NCI-H1105 (cell line): ENCODE measurements around the gene ARHGEF38.
"Not testable (repeated sequence)": the region's sequence is repeated elsewhere in the genome, so short reads cannot be mapped to it uniquely, and the experiment has no call there.

Source experiments
- DNase-seq: peaks from one replicate; lab custom pipeline; 2025; lab: John Stamatoyannopoulos, UW

Gene ARHGEF38

DNA sequence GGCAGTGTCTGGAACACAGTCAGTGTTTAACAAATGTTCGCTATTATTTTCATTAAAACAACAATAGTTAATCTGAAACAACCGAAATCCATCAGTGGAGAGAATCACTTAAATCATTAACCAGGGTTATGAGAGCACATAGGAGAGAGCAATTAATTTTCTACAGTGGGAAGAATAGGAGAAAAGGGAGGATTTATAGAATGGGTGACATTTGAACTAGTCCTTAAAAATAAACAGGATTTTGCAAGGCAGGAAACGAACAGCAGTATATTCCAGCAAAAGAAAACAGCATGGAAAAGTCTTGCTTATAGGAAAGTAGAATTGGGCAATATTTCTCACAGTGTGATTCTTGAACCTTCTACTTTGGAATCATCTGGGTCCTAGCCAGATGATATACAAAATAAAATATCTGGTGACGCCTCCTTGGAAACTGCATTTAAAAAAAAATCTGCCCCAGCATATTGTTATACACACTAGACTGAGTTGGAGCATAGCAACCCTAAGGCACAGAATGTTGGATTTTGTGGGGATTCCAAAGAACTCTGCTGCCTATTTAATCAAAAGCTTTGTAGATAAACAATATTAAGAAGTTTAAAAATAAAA is 100.0 kb downstream of the ARHGEF38 start:
- no peak for DNase-seq

DNA sequence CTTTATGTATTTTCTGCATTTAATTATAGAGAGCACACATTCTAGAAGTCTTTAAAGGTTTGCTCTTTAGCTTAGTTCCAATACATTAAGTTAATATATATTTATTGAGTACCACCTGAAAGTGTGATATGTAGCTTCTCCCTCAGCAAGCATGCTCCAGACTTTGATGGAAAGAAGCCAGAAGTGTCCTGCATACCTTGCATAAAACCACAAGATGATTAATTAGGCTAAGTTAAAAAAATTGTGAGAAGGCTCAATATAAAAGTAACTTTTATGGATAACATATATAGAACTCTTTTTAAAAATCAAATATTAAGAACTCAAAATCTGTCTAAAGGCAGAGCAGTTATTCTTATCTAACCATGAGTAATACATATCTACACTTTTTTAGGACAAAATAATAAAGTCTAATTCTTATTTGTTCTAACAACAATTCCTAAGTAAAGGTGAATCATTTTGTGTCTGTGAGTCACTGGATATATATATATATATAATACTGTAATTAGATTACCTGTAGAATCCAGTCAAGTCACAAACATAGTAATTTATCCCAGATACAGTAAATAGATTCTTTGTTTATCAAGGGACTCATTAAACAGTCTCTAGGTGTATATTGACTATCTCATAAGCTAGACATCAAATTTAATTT is 104.8 kb downstream of the ARHGEF38 start:
- no peak for DNase-seq

DNA sequence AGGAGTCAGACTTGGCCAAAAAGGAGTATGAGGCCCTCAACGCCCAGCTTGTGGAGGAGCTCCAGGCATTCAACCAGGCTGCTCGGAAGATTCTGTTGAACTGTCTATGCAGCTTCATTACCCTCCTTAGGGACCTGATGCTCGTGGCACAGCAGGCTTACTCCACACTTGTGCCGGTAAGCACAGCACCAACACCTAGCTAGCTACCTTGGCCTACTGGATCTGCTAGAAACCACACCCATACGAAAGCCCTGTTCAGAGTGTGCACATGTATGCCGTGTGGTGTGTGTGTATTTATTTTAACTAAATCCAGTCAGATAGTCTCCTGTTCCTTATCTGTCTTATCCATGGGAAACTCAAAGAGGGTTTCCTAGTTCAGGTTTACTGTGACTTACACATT is 106.8 kb downstream of the ARHGEF38 start:
- no peak for DNase-seq

DNA sequence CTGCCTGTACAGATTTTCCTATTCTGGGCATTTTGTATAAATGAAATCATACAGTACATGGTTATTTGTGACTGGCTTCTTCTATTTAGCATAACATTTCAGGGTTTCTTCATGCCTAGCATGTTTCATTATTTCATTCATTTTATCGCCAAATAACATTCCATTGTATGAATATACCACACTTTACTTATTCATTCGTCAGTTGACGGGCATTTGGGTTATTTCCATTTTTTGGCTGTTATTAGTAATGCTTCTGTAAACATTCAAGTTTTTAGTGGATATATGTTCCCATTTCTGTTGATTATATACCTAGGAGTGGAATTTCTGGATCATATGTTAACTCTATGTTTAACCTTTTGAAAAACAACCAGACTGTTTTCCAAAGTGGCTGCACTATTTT is 108.6 kb downstream of the ARHGEF38 start:
- DNase-seq = no peak

DNA sequence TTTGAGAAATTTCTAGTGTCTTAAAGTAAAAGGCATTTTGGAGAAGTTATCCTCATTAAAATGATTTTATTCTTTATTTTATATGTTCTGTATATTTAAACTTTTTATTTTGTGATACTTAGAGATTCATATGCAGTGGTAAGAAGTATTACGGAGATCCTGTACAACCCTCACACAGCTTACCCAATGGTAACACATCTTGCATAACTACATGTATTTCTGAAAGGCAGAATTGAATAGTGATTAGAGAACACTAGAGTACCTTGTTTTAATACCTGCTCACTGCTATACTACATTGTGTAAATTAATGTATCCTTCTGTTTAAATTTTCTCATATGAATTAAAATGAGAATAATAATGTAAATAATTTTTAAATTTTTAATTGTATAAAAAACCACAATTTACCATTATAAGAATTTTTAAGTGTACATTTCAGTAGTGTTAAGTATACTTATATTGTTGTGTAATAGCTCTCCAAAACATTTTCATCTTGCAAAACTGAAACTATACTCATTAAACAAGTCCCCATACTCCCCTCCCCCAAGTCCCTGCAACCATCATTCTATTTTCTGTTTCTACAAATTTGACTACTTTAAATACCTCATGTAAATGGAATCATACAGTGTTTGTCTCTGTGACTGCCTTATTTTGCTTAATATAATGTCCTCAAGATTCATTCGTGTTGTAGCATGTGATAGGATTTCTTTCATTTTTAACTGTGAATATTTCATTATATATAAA is 110.7 kb downstream of the ARHGEF38 start:
- no peak for DNase-seq

DNA sequence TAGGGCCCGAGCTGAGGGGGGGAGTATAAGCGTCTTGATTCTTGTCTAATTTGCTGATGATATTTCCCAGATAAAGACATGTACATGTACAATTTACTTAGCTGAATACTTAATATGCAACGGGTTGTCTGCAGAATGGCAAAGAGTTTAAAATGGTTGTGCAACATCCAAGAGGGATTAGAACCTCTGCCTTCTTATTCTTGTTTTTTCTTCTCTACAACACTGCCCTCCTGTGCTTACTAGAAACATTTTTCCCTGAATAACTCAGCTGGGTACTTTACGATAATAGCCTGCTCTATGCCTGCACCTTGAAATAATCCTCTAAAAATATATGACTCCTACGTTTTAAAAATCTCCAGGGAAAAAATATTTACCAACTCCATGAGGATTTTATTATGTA is 114.3 kb downstream of the ARHGEF38 start:
- no peak for DNase-seq

DNA sequence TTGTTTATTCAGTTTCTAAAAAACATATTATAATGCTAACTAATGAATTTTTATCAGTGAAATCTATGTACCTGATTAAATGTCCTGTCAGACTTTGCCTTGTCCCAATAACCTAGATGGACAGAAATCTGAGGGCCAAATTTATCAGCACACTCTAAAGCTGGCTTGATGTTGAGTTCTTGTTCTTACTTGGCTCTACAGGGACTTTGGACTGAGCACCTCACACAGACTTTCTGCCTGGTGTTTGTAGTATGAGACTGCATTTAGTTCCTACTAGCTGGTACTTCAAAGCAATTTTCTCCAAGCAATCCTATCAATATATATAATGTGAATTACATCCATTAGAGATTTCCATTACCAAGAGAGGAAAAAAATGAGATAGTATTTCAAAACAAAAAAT is 118.3 kb downstream of the ARHGEF38 start:
- no peak for DNase-seq

DNA sequence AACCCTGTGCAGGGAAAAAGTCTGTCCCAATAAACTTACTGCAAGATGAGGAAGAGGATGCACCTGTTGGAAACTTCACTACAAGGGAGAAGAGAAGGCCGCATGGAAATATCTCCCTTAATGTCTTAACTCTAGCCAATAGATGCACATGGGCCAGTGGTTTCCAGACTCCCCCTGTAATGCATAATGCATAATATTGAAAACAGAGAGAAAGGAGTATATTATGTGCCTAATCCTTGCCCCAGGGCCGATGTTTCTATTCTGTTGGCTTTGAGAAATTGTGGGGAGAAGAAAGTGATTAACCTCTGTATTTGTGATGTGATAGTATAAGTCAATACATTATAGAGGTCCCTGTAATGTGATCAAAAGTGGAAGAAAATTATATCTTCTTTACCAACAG is 118.9 kb downstream of the ARHGEF38 start:
- DNase-seq = no peak

DNA sequence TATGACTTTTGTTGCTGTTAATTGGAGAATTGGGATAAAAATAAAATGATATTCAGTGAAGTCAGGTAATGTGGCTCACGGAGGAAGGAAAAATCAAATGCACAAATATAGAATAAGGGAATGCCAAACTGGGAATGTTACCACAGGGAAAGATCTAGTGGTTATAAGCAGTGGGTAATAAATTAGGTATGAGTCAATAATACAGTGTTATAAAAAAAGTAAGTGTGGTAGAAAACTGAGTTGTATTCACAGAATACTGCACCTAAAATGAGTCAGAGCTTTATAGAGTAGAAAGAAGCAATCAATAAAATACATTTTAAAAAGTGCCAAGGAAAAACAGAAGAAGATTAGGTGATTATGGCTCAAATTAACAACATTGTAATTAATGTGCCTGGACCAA is 121.6 kb downstream of the ARHGEF38 start:
- no peak for DNase-seq

DNA sequence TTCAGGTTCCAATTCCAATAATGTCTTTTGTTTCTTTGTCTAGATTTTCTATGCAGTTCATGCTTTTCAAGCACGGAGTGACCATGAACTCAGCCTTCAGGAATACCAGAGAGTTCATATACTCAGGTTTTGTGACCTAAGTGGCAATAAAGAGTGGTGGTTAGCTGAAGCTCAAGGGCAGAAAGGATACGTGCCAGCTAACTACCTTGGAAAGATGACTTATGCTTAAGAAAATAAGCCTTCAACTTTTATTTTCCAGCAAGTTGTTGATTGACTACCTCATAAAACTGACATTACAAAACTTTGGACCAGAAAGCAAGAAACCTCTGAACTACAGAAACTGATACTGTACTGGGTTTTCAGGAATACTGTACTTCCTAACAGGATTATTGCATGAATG is 125.3 kb downstream of the ARHGEF38 start:
- DNase-seq = no peak

DNA sequence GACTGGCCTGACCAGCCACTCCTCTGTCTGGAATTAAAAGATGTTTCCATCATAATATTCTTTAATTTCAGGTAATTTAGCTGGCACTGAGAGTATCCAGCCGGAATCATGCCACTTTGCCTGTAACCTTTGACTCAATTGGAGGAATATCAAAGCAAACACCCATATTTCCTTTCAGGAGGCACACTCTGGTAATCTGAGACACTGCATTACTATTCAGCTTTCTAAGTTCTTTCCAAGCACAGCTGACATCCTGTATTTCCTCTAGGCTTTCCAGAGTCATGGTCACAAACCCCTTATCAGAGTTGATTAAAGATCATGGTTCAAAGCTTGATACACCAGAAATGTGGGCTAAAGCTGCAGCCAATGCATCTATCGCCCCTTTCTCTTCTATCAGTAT is 126.8 kb downstream of the ARHGEF38 start:
- no peak for DNase-seq

DNA sequence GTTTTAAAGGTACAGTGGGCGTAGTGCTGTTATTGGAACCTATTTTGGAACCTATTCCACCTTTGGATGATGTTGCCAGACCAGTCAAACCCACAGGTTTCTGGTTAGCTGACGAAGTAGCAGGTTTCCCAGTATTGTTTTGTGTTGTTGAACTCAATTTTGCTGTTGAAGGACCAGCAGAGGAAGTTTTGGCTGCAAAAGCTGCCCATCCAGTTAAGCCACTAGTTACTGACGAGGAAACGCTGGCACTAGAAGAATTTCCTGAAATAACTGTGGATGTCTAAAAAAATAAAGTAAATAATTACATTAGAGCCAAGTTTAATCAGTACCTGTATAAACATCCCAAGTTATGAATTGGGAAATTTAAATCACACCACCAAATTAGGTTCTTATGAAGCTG is 130.6 kb downstream of the ARHGEF38 start:
- no peak for DNase-seq

DNA sequence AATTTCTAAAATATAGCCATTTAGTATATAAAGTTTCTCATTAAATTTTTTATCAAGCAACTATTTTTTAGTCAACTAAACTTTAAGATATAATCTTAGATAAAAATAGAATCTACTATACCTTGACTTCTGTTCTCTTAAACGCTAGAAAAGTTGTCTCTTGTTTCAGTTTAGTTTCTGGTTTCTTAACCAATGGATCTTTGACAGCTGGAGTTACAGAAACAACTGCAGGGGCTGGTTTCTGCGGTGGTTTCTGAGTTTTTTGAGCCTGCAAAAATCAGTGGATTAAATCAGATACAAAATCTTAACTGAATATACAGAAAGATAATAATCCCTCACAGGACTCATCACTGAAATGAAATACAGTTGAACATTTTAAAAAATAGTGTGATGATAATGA is 134.2 kb downstream of the ARHGEF38 start:
- DNase-seq = no peak

DNA sequence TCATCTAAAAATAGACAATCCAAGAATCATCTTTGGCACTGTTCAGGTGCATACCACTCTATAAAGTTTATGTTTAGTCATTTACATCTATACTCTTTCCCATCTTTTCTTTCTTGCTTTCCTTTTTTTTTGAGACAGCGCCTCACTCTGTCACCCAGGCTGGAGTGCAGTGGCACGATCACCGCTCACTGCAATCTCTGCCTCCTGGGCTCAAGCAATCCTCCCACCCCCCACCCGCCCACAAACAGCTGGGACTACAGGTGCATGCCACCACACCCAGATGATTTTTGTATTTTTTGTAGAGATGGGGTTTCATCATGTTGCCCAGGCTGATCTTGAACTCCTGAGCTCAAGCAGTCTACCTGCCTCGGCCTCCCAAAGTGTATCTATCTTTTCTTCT is 142.4 kb downstream of the ARHGEF38 start:
- not testable (repeated sequence) for DNase-seq

DNA sequence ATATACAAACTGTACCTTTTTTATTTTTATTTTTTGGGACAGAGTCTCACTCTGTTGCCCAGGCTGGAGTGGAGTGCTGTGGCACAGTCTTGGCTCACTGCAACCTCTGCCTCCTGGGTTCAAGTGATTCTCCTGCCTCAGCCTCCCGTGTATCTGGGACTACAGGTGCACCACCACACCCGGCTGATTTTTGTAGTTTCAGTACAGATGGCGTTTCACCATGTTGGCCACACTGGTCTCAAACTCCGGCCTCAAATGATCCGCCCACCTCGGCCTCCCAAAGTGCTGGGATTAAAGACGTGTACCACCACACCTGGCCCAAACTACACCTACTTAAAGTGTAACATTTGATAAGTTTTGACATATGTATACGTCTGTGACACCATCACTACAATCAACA is 143.4 kb downstream of the ARHGEF38 start:
- not testable (repeated sequence) for DNase-seq

DNA sequence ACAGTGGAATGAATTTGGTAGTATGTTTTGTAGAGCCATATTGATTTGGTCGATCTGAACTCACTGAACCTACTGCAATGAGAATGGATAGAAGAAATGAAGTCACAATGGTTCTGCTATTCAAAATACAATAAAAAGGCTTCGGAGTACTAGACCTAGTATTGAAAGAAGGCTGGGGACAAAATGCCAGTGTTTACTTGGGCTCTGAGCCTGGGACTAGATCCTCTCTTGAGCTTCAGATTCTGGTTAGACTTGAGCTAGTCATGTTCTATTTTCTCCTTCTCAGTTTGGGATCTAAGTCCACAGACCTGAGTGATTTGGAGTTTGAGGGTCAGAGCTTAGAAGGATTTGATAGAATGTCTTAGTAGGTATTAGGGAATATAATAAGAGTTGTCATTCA is 146.2 kb downstream of the ARHGEF38 start:
- no peak for DNase-seq

DNA sequence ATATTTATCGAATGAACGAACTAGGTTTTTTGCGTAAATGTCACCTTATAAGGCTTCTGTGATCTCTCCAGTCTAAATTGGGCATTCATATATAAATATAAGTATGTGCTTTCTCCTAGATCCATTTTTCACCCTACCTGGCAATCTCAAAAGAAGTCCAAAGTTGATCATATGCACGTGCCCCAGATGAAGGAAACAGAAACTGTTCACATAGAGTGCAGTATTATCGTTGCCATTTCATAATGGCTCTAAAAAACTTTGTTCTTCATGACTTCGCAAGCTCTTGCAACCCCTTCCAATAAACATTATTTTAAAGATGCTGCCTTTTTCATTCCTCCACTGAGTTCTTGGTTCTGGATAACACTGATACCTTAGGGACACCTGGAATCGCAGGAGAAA is 155.4 kb downstream of the ARHGEF38 start:
- no peak for DNase-seq

DNA sequence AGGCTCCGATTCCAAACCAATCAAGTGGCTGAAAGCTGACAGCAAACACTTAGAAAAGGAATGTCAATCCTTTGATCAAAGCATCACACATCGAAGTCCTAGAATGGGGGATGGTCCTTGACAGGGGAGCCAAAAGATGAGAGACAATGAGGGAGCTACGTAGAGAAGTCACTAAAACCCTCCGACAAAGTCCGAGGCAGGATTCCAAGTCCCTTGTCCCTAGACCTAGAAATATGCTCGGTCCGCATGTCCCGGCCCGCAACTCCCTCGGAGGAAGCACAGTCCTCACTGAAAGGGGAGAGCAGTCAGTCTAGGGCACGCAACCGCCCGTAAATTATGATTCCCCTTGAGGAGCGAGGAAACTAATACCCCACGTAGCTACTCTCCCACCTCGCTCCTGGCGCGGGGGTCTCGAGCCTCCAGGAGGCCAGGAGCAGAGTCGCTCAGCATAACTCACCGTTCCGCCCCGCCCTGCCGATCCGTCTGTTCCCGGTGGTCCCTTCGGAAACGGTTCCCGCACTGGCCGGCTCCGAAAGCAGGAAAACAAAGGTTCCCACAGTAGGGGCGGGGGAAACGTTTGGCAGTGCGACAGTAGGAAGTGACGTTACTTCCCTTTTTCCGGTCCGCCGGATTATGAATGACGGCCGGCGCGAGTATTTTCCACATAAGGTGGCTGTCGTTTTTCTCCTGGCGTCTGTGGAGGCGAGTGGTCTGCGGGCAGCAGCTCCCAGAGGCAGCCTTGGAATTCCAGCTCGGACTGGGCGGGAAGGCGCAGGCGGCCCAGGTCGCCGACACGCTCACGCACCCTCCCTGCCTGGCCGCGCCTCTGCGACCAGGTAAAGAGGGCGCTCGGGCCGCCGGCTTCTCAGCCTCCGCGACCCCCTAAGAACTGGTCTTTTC is 156.0 kb downstream of the ARHGEF38 start, which contains the start of the genes GSTCD and INTS12:
Gene GSTCD, plus strand, starts transcription at position 604 of the 900 bp plus-strand sequence. CDS start 8,830 bp downstream, outside the sequence.
Gene INTS12, minus strand, starts transcription at position 509 of the 900 bp plus-strand sequence. CDS start 8,684 bp downstream, outside the sequence.
- DNase-seq = peak; percentile 78

DNA sequence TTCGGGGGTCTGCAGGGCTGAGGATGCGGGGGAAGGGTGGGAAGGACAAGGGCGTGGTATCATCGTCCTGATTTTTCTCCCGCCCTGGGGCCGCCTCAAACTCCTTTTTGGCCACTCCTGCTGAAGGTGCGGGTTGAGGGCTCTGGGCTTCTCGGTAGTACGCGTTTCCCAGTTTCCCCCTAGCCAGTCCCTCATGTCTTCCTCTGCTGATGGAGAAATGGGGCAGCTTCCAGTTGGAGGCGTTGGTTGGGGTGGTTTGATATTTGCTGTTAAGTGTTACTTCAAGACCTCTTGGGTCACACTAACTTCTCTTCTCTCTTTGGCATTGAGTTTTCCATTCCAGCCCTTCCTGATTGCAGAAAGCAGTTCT is 156.6 kb downstream of the ARHGEF38 start:
- no peak for DNase-seq

DNA sequence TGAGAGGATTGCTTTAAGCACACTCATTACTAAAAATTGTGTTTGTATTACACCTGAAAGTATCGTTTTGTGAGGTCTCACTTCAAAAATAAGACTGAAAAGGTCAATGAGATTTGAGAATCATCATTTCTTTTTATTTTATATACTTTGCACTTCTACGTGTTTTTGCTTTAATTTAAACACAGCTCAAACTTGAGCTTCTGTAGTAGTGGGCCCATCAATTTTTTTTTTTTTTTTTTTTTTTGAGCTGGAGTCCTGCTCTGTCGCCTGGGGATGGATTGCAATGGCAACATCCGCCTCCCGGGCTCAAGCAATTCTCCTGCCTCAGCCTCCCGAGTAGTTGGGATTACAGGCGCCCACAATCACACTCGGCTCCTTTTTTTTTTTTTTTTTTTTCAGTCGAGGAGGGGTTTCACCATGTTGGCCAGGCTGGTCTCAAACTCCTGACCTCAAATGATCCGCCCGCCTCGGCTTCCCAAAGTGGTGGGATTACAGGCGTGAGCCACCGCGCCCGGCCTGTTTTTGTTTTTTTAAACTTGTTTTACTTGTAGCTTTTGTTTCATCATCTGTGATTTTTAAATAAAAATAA is 157.7 kb downstream of the ARHGEF38 start:
- DNase-seq = no peak

DNA sequence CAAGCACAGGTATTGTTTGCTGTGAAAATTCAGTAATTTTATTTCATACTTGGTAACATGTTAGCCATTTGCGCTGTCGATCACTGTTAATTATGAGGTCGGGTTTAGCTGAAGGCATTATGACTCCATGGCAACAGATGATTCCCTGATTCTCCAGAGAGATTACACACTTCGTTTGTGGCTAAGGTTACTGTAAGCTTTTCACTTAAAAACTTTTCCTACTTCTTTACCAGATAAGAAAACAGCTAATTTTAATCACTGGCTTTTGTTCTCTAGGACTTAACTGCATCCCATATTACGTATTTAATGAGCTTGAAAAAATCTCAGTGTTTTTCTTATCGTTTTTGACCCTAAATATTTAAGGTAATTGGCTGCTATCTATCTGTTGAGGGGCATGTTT is 158.3 kb downstream of the ARHGEF38 start:
- no peak for DNase-seq

DNA sequence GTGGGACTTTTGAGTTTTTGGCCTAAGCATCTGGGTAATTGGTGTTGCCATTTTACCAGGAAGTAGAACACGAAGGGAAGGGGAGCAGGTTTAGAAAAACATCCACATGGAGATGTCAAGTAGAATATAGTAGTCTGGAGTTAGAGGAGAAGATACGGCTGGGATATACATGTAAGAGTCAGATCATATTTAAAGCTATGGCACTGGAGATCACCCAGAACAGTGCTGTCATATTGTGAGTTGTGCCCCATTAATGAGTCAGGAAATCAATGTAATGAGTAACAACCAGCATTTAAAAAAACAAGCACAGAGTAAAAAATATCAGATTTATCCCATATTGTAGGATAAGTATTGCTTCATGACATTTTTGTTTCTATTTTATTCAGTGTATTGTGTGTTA is 160.3 kb downstream of the ARHGEF38 start:
- no peak for DNase-seq
